ENCODE results near the gene FGFBP2.

Gene FGFBP2

DNA sequence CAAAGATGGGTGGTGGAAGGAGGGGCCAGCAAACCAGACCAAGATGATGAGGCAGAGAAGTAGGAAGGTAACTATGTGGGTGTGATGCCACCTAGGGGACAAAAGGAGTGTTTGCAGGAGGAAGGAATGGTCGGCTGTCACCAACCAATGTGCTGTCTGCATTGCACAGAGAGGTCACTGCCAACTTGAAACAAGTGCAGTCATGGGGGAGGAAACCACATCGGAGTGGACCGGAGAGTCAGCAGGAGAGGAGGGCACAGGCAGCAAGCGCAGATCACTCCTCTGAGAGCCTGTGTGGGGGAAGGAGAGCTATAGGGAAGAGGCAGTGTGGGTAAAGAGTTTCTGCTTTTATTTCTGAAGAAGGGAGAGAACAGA, 38.5 kb upstream of the FGFBP2 start:
- Histone ChIP-seq H4K20me1 (ENCODE audit: insufficient read depth, low read length) (no peaks in the 10 kb centered on the region), H3K36me3 (ENCODE audit: insufficient read depth, low read length) (no peaks in the 10 kb centered on the region), H3K9me3 (ENCODE audit: low read length) (no peaks in the 10 kb centered on the region), H3K79me2 (ENCODE audit: insufficient read depth, low read length) (no peaks in the 10 kb centered on the region), H3F3A (ENCODE audit: insufficient read depth, low read length) (no peaks in the 10 kb centered on the region), H3K27ac (ENCODE audit: low read depth, low read length, poor library complexity, severe bottlenecking) (no peak overlapping the region), H3K4me1 (ENCODE audit: insufficient read depth, low read length, severe bottlenecking) (no peaks in the 10 kb centered on the region), H3K4me3 (ENCODE audit: low read depth, low read length, poor library complexity, severe bottlenecking) (no peak overlapping the region), H3K27me3 (ENCODE audit: insufficient read depth, low read length) (no peaks in the 10 kb centered on the region), H3K9me2 (ENCODE audit: low read depth, low read length) (no peaks in the 10 kb centered on the region), H2AFZ (ENCODE audit: low read length) (no peak overlapping the region), H3K4me2 (ENCODE audit: low read length) (no peak overlapping the region), H3K9ac (ENCODE audit: low read length) (no peak overlapping the region)
- TF ChIP-seq, protein P1, sequence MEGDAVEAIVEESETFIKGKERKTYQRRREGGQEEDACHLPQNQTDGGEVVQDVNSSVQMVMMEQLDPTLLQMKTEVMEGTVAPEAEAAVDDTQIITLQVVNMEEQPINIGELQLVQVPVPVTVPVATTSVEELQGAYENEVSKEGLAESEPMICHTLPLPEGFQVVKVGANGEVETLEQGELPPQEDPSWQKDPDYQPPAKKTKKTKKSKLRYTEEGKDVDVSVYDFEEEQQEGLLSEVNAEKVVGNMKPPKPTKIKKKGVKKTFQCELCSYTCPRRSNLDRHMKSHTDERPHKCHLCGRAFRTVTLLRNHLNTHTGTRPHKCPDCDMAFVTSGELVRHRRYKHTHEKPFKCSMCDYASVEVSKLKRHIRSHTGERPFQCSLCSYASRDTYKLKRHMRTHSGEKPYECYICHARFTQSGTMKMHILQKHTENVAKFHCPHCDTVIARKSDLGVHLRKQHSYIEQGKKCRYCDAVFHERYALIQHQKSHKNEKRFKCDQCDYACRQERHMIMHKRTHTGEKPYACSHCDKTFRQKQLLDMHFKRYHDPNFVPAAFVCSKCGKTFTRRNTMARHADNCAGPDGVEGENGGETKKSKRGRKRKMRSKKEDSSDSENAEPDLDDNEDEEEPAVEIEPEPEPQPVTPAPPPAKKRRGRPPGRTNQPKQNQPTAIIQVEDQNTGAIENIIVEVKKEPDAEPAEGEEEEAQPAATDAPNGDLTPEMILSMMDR (IDR thresholded peaks at IDR 0.05; ENCODE audit: low read length), result peak; percentile 66
- TF ChIP-seq EZH2 (IDR thresholded peaks at IDR 0.05; ENCODE audit: borderline replicate concordance, low read length), result no peak

DNA sequence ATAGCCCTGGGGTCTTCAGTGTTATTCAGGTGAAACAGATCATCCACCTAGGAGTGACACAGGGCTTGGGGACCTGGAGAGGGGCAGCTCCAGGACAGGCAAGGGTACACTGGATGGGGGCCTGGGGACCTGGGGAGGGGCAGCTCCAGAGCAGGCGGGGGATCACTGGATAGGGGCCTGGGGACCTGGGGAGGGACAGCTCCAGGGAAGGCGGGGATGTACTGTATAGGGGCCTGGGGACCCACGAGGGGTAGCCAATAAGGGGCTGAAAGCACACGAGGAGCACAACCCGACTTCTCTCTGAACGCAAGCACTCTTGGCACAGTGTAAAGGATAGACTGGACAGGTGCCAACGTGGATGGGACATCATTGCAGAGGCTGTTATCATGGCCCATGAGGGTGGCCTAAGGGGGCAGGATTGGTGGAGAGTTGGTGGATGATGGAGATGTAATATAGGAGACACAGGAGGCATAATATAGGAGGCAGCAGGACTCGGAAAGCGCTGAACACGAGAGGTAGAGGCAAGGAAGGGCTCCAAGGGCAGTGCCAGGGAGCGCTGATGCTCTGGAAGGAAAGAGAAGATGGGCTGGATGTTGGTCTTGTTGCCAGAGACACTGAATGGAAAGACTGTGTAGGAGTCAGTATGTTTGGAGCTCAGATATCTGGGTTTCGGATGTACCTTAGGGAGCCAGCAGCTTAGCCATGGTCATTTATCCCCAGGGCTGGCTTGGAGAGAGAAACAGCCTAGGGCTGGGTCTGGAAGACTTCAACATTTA, 37.9 kb upstream of the FGFBP2 start:
- no peak overlapping the region for H3K27ac ChIP-seq (ENCODE audit: low read depth, low read length, poor library complexity, severe bottlenecking)
- no peaks in the 10 kb centered on the region for H4K20me1 ChIP-seq (ENCODE audit: insufficient read depth, low read length)
- H3K36me3 ChIP-seq (ENCODE audit: insufficient read depth, low read length), result no peaks in the 10 kb centered on the region
- H3K9ac ChIP-seq (ENCODE audit: low read length), result no peak overlapping the region
- no peaks in the 10 kb centered on the region for H3F3A ChIP-seq (ENCODE audit: insufficient read depth, low read length)
- no peaks in the 10 kb centered on the region for H3K79me2 ChIP-seq (ENCODE audit: insufficient read depth, low read length)
- H2AFZ ChIP-seq (ENCODE audit: low read length), result no peak overlapping the region
- H3K9me3 ChIP-seq (ENCODE audit: low read length), result no peaks in the 10 kb centered on the region
- H3K4me2 ChIP-seq (ENCODE audit: low read length), result no peak overlapping the region
- no peak overlapping the region for H3K4me3 ChIP-seq (ENCODE audit: low read depth, low read length, poor library complexity, severe bottlenecking)
- H3K9me2 ChIP-seq (ENCODE audit: low read depth, low read length), result no peaks in the 10 kb centered on the region
- TF ChIP-seq EZH2 (IDR thresholded peaks at IDR 0.05; ENCODE audit: borderline replicate concordance, low read length), result no peak
- TF ChIP-seq, protein P1 (IDR thresholded peaks at IDR 0.05; ENCODE audit: low read length), result no peak
- H3K4me1 ChIP-seq (ENCODE audit: insufficient read depth, low read length, severe bottlenecking), result no peaks in the 10 kb centered on the region
- H3K27me3 ChIP-seq (ENCODE audit: insufficient read depth, low read length), result no peaks in the 10 kb centered on the region

DNA sequence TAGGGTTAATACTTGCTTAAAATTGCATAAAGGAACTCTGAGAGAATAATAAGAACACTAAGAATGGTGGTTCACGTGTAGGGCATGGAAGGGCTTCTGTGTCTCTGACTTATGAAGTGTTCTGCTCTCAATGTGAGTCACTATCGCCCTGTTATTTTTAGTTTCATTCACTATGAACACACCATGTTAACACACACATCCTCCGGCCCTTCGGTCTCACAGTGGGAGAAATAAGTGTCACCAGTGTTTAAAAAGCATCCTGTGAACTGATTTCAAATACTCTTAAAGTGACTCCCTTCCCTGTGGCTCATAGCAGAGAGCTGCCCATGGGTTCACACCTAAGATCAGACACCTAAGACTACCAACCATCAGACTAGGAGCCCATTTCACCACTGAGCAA, 33.8 kb upstream of the FGFBP2 start:
- Histone ChIP-seq H3K27me3 (ENCODE audit: insufficient read depth, low read length) (no peaks in the 10 kb centered on the region), H3K79me2 (ENCODE audit: insufficient read depth, low read length) (no peaks in the 10 kb centered on the region), H3K9me3 (ENCODE audit: low read length) (no peaks in the 10 kb centered on the region), H3K9ac (ENCODE audit: low read length) (no peak overlapping the region), H3K9me2 (ENCODE audit: low read depth, low read length) (no peaks in the 10 kb centered on the region), H3K4me2 (ENCODE audit: low read length) (no peak overlapping the region), H3K4me1 (ENCODE audit: insufficient read depth, low read length, severe bottlenecking) (no peaks in the 10 kb centered on the region), H3K4me3 (ENCODE audit: low read depth, low read length, poor library complexity, severe bottlenecking) (no peak overlapping the region), H3F3A (ENCODE audit: insufficient read depth, low read length) (no peaks in the 10 kb centered on the region), H4K20me1 (ENCODE audit: insufficient read depth, low read length) (no peaks in the 10 kb centered on the region), H2AFZ (ENCODE audit: low read length) (no peak overlapping the region), H3K36me3 (ENCODE audit: insufficient read depth, low read length) (no peaks in the 10 kb centered on the region), H3K27ac (ENCODE audit: low read depth, low read length, poor library complexity, severe bottlenecking) (no peak overlapping the region)
- TF ChIP-seq, protein P1 (IDR thresholded peaks at IDR 0.05; ENCODE audit: low read length), result no peak
- TF ChIP-seq EZH2 (IDR thresholded peaks at IDR 0.05; ENCODE audit: borderline replicate concordance, low read length), result no peak

All from OCI-LY1 (cell line).